ENCODE results near the gene DNAJC24.

Gene DNAJC24

GRCh38 chr11:31479066-31479465, 109.4 kb downstream of the DNAJC24 start:
- TF ChIP-seq ZFX (IDR thresholded peaks at IDR 0.05; ENCODE audit: borderline replicate concordance) = no peak
- TF ChIP-seq CTCF (IDR thresholded peaks at IDR 0.05) = no peak
- H3K27ac ChIP-seq = no peak overlapping the region

- TF ChIP-seq ZFX (IDR thresholded peaks at IDR 0.05; ENCODE audit: borderline replicate concordance) (no peak), CTCF (IDR thresholded peaks at IDR 0.05) (no peak)
- no peak overlapping the region for H3K27ac ChIP-seq
Measured at GRCh38 chr11:31480930-31481329, 111.3 kb downstream of the DNAJC24 start.
